Activated CD8-positive, alpha-beta T cell treated with anti-CD3 and anti-CD28 coated beads for 36 hours (primary cell): ENCODE results near the gene MTUS2. TPM values are rescaled to one million over a fixed set of nuclear protein-coding genes. Genes with fewer than 3 reads are reported as not detected.

Experiments used
- ATAC-seq: fragments of 200-7000 bp; cut with Tn5 transposase; one replicate; pipeline ENCODE4 v1.10.0; 2021; ENCODE audit warnings: mild to moderate bottlenecking, moderate library complexity
- CTCF ChIA-PET: fragments of 350-600 bp; sonication (Branson Sonifier 250); formaldehyde crosslinking; loops from one replicate; lab custom pipeline; 2021; ENCODE audit warnings: antibody characterized with exemption; lab: Charles Lee
- POLR2A ChIA-PET: fragments of 350-600 bp; sonication (Branson Sonifier 250); formaldehyde crosslinking; loops from one replicate; lab custom pipeline; 2021; ENCODE audit warnings: antibody characterized with exemption; lab: Charles Lee
- DNase-seq: peaks from one replicate; pipeline ENCODE4 v3.0.0-alpha.2; 2020
- H3K27ac Mint-ChIP-seq: one replicate; pipeline ENCODE4 v1.8.0; 2021; ENCODE audit warnings: mild to moderate bottlenecking, mixed read lengths
- H3K27me3 Mint-ChIP-seq: one replicate; pipeline ENCODE4 v1.8.0; 2021; ENCODE audit warnings: mixed read lengths
- H3K36me3 Mint-ChIP-seq: one replicate; pipeline ENCODE4 v1.8.0; 2021; ENCODE audit warnings: low read depth, mixed read lengths
- H3K4me1 Mint-ChIP-seq: one replicate; pipeline ENCODE4 v1.8.0; 2021; ENCODE audit warnings: low read depth, mixed read lengths
- H3K4me3 Mint-ChIP-seq: one replicate; pipeline ENCODE4 v1.8.0; 2021; ENCODE audit warnings: mild to moderate bottlenecking, moderate library complexity, mixed read lengths
- H3K9me3 Mint-ChIP-seq: one replicate; pipeline ENCODE4 v1.8.0; 2021; ENCODE audit warnings: mixed read lengths
- CTCF ChIP-seq: fragments of 200-600 bp; IDR thresholded peaks from one replicate; pipeline ENCODE4 v1.8.0; 2022; ENCODE audit warnings: antibody characterized with exemption, mild to moderate bottlenecking
- intact Hi-C: fragments of 100-400 bp; cut with micrococcal nuclease; formaldehyde crosslinking; loops from one replicate; pipeline ENCODE4 v1.10.0; 2022
- total RNA-seq, 2 experiments: library from RNA; stranded (reverse); gene quantifications; one replicate each; pipeline ENCODE4 v1.2.3, GENCODE V29; 2021

Gene MTUS2
- total RNA-seq, 2 experiments from 2014 or later = not detected

GRCh38 chr13:29175250-29175873 is 355.2 kb downstream of the MTUS2 start:
- POLR2A ChIA-PET = no interaction called here
- Mint-ChIP-seq H3K9me3 (no peaks in the 10 kb centered on the region), H3K27ac (no peak overlapping the region), H3K36me3 (no peaks in the 10 kb centered on the region), H3K27me3 (no peaks in the 10 kb centered on the region), H3K4me1 (no peaks in the 10 kb centered on the region), H3K4me3 (no peak overlapping the region)
- CTCF ChIA-PET = no interaction called here
- no peak for DNase-seq
- TF ChIP-seq CTCF = no peak
- intact Hi-C loops = no loop called here
- no peak for ATAC-seq

- no peak overlapping the region for H3K4me3 Mint-ChIP-seq
- H3K4me1 Mint-ChIP-seq = no peaks in the 10 kb centered on the region
- H3K36me3 Mint-ChIP-seq = no peaks in the 10 kb centered on the region
- TF ChIP-seq CTCF = no peak
- H3K9me3 Mint-ChIP-seq = peaks cover 10% of the 10 kb centered on the region
- POLR2A ChIA-PET = no interaction called here
- intact Hi-C loops = no loop called here
- CTCF ChIA-PET = no interaction called here
- no peak overlapping the region for H3K27ac Mint-ChIP-seq
- DNase-seq (no peak), ATAC-seq (no peak)
- H3K27me3 Mint-ChIP-seq = no peaks in the 10 kb centered on the region
Observed at GRCh38 chr13:29180055-29180454, 359.9 kb downstream of the MTUS2 start.

- H3K36me3 Mint-ChIP-seq = no peaks in the 10 kb centered on the region
- TF ChIP-seq CTCF = no peak
- H3K27ac Mint-ChIP-seq = no peak overlapping the region
- no peaks in the 10 kb centered on the region for H3K4me1 Mint-ChIP-seq
- ATAC-seq (no peak), DNase-seq (no peak)
- ChIA-PET CTCF (no interaction called here), POLR2A (no interaction called here)
- H3K27me3 Mint-ChIP-seq = no peaks in the 10 kb centered on the region
- intact Hi-C loops = no loop called here
- no peak overlapping the region for H3K4me3 Mint-ChIP-seq
- H3K9me3 Mint-ChIP-seq = peaks cover 14% of the 10 kb centered on the region
Observed at GRCh38 chr13:29182216-29182615, 362.1 kb downstream of the MTUS2 start.

- POLR2A ChIA-PET = no interaction called here
- intact Hi-C loops = no loop called here
- H3K27me3 Mint-ChIP-seq = no peaks in the 10 kb centered on the region
- TF ChIP-seq CTCF = no peak
- DNase-seq = no peak
- peaks cover 14% of the 10 kb centered on the region for H3K9me3 Mint-ChIP-seq
- H3K27ac Mint-ChIP-seq = no peak overlapping the region
- H3K36me3 Mint-ChIP-seq = no peaks in the 10 kb centered on the region
- no peak overlapping the region for H3K4me3 Mint-ChIP-seq
- no peaks in the 10 kb centered on the region for H3K4me1 Mint-ChIP-seq
- CTCF ChIA-PET = no interaction called here
- no peak for ATAC-seq
Observed at GRCh38 chr13:29185926-29186325, 365.8 kb downstream of the MTUS2 start.

GRCh38 chr13:29187584-29187983 is 367.4 kb downstream of the MTUS2 start:
- DNase-seq (no peak), ATAC-seq (no peak)
- H3K27ac Mint-ChIP-seq = no peak overlapping the region
- POLR2A ChIA-PET = no interaction called here
- no peaks in the 10 kb centered on the region for H3K36me3 Mint-ChIP-seq
- H3K9me3 Mint-ChIP-seq = peaks cover 15% of the 10 kb centered on the region
- TF ChIP-seq CTCF = no peak
- H3K4me3 Mint-ChIP-seq = no peak overlapping the region
- CTCF ChIA-PET = no interaction called here
- H3K4me1 Mint-ChIP-seq = no peaks in the 10 kb centered on the region
- no peaks in the 10 kb centered on the region for H3K27me3 Mint-ChIP-seq
- intact Hi-C loops = no loop called here
